ENCODE results near the gene ZFYVE28.

Gene ZFYVE28

DNA sequence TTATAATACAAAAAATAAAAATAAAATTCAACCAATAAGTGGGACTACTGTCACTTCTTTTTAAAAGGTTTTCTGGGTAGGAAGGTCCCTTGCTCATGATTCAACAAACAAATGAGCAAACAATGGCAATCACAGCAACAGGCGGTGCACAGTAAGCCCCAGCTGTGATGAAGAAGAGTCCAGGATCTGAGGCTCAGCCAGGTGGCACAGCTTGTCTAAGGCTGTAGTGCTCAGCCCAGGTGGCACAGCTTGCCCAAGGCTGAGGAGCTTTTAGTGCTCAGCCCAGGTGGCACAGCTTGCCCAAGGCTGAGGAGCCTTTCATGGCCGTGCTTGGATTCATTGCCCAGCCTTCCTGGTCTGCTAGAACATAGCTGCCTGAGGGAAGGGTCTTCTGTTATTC is 75.0 kb downstream of the ZFYVE28 start:
- no peak for DNase-seq

DNA sequence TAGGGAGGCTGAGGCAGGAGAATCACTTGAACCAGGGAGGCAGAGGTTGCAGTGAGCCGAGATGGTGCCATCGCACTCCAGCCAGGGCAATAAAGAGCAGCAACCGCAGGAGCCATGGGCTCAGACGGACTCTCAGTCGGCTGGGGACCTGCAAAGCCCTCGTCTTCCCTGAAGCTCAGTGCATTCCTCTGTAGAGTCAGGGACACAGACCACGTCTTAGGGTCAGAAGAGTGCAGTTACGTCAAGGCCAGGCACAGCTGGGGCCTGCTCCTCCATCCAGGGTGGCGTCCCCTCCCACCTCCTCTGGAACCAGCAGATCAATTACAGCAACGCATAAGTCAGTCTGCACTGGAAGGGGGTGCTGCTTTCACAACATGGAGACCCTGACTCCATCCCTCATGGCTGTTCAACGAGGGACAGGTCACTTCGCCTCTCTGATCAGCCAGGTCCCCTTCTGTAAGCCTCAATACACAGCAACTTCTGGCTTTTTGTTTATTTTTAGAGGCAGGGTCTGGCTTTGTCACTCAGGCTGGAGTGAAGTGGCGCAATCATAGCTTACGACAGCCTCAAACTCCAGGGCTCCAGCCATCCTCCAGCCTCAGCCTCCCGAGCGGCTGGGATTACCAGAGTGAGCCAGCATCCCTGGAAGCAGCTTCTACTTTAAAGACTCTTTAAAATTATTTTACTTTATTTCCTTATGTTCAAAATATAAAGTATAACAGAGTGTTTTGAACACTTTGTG is 76.4 kb downstream of the ZFYVE28 start:
- DNase-seq: no peak

DNA sequence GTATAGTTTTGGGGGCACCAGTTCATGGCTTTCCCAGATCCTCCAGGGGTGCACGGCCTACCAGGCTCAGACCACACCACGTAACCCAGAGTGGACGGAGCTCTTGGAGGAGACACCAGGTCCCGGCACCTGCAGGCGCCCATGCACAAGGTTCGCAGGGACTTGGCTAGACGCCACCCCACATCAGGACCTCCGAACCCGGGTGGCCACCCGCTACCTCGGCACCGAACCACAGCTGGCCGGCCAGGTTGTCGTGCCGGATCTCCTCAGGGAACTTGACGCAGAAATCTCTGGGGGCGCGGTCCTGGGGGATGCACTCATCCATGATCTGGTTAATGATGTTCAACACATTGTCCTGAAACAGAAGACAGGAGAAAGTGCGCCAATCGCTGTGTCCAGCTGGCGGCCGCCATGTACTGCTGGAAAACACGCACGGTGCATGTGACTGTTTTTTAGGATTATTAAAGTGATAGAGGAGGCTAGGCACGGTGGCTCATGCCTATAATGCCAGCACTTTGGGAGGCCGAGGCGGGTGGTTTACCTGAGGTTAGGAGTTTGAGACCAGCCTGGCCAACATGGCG is 77.1 kb downstream of the ZFYVE28 start:
- no peak for DNase-seq

DNA sequence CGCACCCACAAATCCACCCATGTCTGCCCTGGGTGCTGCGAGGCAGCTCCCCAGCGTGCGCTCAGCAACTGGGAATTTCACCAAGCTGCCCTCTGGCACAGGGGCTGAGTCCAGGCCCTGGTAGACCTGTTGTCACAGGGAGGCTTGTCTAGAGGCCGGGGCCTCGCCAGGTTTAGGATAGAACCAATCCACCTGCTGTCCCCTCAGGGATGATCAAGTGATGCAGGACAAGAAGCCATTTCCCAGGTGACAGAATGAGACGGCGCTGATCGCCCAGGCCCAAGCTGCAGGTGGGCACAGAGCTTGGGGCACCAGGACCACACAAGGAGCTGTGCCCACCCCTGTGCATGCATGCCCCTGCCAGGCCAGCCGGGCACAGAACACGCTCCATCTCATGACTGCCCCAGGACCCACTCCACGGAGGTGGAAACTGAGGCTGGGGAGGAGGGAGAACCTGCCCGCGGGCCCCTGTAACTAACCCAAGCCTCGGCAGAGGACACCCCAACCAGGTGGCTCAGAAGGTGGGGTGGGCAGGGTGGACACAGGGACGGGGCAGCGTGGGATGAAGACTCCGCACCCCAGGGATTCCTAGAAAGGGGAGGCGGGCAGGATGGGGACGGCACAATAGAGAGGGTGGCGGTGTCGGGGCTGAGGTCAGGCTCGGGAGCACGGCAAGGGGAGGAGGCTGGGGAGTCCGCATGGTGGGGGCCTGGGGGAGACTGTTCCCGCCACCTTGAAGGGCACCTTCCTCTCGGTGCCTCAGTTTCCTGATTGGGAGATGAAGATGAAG is 78.0 kb downstream of the ZFYVE28 start:
- no peak for DNase-seq

DNA sequence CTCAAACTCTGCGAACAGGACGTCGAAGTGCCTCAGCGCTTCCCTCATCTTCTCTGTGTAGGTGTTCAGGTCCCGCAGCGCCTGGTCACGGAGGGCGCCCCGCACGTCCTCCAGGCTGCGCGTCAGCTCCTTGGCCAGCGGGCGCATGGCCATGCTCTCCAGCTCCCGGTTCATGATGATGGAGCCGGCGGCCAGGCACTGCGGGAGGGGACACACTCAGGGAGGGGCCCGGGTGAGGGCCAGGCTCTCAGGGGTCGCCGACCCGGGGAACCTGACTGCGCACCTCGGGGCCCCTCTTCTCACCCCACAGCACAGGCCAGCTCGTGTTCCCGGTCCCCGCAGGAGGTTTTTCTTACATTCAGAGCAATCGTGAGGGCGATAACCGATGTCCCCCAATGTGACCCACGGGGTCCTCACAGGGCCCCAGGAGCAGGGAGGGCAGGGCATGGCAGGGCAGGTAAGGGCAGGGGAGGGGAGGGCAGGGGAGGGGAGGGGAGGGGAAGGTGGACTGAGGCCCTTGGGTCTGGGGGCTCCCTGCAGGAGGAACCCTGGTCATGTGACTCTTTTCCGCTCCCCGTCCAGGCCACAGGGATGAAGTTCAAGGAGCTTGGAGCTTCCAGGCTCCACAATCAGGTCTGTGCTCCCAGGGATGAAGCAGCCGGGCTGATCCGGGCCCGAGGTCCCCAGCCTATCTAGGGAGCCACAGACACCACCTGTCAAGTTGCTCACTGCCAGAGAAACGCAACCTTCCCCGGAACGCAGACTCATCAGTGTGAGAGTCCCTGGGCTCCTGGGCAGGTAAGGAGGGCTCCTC is 78.8 kb downstream of the ZFYVE28 start:
- no peak for DNase-seq

DNA sequence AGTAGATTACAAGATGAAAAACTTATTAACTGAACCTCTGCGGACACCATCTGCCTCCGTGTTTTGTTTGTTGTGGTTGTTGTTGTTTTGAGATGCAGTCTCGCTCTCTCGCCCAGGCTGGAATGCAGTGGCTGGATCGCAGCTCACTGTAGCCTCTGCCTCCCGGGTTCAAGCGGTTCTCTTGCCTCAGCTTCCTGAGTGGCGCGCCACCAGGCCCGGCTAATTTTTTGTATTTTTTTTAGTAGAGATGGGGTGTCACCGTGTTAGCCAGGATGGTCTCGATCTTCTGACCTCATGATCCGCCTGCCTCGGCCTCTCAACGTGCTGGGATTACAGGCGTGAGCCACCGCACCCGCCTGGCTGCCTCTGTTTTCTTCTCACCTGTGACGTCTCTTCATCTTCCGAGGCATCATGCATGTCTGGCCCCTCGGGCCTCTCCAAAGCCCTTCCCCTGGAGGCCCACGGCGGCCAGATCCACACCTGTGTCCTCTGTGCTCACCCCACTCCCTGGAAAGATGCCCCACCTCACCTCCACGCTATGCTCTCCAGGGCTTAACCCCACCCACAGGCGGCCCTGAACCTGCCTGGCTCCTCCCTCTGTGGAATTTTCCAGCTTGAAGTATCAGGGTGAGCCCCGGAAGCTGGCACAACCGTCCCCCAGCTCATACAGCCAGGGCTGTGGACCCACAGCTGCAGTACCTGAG is 79.5 kb downstream of the ZFYVE28 start:
- no peak for DNase-seq

DNA sequence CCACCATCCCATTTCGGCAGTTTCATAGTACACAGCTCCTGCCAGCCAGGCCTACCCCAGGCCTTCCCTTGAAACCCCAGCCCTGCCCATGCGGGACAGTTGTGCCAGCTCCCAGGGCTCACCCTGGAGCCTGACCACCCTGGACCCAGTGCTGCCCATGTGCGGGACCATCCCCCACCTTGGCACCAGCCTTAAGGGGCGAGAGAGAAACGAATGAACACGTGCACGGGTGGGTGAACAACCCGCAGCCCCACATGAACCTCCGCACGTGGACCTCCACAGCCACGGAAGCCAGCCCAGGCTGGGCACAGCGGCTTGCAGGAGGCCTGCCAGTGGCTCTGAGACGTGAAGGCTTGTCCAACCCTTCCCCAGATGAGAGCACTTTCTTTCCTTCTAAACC is 80.5 kb downstream of the ZFYVE28 start:
- no peak for DNase-seq

DNA sequence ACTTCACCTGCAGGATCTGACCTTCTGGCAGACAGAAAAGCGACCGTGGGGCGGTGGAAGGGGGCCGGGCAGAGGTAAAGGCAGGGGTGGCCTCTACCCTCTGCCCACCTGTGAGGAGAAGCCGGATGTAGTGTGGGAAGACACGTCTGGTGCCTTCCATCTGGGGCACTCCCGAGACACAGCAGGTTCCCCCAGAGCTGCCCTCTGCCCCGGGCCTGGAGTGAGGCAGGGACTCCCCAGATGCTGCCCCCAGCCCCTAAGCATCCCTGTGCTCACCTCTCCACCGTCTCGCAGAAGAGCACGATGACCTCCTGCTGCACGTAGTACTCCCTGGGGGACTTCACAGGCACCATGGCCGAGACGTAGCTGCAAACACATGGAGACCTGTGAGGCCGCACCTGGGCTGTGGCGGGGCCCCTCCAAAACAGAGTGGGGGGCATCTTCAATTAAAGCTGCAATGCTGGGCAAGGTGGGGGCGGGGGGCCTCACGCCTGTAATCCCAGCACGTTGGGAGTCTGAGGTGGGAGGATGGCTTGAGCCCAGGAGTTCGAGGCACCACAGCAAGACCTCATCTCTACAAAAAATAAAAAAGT is 81.2 kb downstream of the ZFYVE28 start:
- DNase-seq: no peak

DNA sequence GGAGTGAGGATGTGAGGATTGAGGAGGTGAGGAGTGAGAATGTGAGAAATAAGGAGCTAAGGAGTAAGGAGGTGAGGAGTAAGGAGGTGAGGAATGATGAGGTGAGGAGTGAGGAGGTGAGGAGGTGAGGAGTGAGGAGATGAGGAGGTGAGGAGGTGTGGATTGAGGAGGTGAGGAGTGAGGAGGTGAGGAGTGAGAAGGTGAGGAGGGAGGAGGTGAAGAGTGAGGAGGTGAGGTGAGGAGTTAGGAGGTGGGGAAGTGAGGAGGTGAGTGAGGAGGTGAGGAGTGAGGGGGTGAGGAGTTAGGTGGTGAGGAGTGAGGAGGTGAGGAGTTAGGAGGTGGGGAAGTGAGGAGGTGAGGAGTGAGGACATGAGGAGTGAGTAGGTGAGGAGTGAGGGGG is 81.8 kb downstream of the ZFYVE28 start:
- no peak for DNase-seq

DNA sequence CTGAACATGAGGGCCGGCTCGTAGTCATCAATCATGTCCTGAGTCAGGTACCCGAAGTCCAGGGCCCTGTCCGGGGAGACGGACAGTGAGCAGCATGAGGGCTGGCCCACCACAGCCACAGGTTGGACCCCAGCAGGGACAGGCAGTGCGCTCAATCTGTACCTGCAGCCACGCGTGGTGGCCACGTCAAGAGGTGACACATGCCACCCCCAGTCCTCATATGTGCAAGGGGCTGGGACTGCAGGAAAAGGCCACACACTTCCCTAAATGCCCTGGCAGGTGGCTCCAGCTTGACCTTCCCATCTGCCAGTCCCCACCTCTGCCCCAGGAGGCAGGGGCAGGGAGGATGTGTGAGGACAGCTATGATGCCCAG is 82.7 kb downstream of the ZFYVE28 start:
- DNase-seq: no peak

DNA sequence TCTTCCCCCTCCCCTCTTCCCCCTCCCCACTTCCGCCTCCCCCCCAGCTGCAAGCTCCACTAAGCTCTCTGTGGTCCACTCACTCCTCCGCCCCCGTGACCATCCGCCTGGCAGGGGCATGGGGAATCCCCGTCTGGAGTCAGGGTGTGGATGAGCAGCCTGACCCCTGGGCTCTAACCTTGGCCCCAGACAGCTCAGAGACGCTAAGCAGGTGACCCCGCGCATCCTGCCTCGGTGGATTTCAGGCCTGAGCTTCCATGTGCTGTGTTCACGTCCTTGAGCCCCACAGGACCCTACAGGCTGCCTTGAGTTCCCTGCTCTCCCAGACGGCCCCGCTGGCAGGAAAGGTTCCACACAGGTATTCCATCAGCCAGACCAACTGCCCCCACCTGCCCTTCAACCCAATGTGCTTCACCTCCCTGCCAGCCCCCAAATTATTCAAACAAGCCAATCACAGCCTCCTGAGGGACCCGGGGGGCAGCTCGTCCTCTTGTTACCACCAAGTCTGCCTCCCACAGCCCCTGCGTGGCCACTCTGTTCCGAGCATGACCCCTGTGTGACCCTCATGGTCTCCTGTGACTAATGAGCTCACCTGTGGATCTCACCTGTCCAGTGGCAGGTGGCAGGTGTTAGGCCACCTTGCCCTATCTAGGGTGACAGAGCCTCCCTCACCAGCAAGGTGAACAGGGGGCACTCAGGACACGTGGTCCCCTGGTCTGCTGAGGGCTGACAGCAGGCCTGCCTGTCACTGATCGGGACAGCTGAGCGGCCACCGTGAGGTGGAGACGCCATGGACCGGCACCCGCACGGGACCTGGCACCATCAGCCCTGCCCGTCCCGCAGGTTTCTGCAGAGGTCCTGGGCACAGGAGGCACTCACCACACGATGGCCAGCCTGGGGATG is 83.4 kb downstream of the ZFYVE28 start:
- DNase-seq: no peak

DNA sequence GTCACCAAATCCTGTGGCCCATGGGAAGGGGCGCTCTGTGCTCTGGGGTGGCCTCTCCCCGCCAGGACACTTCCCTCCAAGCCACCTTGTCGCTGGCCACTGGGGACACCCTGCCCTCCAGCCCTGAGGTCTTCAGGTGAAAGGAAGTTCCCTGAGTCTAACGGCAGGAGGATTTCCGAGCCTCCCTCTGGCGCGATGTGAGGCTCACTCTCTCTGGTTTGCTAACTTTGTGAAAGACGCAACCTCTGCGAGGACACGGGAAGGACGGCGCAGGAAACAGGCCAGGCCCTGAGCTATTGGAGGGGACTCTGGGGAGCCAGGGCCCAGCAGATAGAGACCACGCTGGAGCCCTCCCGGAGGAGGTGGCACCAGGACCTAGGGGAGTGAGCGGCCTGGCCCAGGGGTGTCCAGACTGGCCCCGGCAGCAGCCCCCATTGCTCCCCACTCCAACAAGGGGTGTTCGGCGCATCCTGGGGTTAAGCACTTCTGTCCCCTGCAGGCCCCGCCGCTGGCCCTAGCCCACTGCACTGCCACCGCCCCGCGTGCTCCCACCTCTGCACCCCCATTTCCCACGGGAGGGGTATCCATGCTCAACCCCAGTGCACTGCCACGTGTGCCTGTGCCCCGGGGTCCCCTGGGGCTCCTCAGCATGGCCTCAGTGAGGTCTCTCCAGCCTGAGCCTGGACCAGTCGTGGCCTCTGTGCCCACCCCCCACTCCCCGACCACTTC is 84.4 kb downstream of the ZFYVE28 start:
- DNase-seq: no peak

DNA sequence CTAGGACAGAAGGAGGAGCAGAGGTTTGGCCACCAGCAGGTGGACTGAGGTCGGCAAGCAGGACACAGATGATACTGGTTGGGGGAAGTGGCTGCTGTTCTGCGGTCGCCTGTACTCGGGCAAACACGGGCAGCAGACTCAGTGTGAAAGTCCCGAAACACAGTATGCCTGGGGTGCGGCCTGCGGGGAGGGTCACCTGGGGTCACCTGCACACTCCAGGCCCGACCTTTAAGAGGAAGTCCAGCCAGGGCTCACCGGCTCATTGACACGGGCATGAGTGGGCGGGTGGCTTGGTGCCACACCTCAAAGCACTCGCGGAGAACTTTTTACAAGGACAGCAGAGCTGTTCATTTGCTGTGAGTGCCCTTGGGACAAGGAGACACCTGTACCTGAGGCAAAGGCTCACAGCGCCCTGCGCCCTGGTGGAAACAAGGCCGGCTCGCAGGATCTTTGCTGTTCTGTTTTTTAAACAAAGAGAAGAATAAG is 85.0 kb downstream of the ZFYVE28 start:
- no peak for DNase-seq

DNA sequence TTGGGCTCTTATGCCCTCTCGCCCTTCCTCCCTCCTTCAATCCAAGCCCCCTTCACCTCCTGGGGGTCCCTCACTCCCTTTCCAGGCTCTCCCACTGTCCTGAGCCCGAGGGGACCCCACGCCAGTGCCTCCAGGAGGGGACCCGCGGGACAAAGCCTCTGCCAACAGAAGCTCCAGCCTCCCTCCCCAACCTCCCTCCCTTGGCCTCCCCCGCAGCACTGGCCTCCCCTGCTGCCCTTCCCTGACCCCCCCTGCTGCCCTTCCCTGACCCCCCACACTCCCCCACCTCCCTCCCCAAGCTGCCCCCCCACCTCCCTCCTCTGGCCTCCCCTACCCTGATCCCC is 85.5 kb downstream of the ZFYVE28 start:
- no peak for DNase-seq

DNA sequence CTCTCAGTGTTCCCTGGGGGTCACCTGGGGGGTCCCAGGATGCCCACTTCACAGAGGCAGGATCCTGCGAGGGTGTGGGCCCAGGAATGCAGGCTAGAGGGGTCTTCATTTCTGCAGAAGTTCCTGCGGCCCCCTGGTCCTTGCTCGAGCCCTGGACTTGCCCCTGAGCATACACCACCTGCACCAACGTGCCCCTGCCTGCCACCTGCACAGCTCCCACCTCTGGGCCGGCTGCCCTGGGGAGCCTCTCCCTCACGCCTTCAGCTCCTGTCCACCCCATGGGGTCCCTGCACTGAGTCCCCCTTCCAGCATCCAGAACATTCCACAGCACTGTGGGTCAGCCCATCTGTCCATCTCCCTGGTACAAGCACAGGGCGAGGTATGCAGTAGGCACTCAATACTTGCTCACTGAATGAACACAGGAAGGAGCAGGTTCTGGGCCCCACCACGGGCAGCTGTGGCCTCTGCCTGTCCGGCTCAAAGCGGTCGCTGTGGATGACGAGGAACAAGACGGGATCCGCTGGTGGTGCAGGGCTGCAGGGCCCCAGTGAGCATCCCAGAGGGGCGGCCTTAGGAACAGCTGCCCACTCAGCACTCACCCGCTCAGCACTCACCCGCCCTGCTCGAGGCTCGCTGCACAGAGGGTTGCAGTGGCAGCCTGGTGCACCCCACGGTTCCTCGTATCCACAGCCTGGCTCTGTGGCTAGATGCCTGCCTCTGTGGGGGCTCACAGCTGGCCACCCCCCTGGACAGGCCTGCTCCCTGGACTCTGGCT is 86.1 kb downstream of the ZFYVE28 start:
- no peak for DNase-seq

DNA sequence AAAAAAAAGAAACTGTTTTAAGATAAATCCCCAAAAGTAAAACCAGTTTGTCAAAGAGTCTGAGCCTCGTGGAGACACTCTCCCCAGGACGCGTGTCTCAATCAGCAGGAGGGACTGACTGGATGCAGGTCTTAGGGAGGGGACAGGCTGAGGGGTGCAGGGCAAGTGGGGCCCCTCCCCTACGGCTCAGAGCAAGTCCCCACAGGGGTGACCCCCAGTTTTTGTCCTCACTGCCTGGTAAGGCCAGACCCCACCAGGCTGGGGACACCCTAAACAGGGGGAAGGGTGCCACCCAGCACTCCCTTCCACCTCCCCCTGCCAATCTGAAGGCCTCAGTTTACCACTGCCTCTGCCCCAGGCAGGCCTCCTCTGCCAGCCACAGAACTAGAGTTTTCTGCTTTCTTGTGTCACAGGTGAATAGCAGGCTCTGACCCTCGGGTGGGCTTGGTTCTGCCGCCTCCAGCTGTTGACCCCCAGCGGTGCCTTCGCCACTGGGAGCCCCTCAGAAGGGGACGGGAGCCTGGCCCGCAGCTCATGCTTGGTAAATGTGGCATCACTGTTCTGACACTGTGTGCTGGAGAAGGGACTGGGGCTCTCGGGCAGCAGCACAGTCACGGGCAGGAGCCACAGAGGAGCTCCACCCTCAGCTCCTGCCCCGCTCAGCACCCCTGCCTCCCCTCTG is 86.8 kb downstream of the ZFYVE28 start:
- DNase-seq: no peak

DNA sequence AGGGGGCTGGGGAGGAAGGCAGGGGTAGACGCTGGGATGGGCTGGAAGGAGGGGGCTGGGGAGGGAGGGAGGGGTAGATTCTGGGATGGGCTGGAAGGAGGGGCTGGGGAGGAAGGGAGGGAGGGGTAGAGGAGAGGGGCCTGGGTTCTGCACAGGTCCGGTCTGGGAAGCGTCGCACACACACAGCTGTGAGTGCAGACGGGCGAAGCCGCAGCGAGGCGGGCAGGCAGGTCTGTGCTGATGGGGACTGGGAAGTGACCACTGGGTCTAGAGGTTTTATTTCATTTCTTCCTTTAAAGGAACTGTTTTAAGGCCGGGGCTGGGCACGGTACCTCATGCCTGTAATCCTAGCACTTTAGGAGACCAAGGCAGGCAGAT is 87.4 kb downstream of the ZFYVE28 start:
- DNase-seq: no peak

DNA sequence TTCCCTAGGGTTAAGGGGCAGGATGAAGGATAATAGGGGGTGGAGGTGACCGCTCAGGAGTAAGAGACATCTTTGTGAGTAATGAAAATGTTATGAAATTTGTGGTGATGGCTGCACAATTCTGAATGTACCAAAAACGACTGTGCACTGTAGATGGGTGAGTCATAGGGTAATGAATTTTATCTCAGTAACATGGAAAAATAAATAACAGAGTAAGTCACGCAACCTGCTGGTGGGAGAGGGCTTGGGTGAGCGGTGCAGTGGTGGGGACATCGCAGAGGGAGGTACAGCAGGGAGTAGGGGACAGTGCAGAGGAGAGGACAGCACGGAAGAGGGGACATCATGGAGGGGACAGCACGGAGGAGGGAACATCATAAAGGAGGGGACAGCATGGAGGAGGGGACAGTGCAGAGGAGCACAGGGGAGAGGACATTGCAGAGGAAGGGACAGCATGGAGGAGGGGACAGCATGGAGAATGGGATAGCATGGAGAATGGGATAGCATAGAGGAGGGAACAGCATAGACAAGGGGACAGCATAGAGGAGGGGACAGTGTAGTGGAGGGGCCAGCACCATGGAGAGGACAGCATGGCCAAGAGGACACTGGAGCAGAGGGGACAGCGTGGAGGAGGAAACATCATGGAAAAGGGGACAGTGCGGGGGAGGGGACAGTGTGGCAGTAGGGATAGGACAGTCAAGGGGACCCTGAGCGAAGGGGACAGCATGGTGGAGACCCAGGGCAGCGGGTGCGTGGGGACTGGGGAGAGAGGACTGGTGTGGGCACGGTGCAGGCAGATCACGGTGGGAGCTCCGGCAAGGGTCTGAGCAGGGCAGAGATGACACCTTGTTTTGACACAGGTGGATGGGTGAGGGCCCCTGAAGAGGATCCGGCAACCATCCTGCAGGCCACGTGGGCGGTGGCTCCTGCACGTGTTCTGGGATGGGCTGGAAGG is 88.1 kb downstream of the ZFYVE28 start:
- DNase-seq: no peak
